ENCODE results near the gene ZNF276. TPM values are rescaled to one million over a fixed set of nuclear protein-coding genes. Genes with fewer than 3 reads are reported as not detected.

ZNF276 gene
- total and polyA plus RNA-seq, 2 of the 8 experiments (the other 6 are each of a cell fraction or from before 2014, with no cell fraction given) = 6.4 to 9.3 TPM

DNA sequence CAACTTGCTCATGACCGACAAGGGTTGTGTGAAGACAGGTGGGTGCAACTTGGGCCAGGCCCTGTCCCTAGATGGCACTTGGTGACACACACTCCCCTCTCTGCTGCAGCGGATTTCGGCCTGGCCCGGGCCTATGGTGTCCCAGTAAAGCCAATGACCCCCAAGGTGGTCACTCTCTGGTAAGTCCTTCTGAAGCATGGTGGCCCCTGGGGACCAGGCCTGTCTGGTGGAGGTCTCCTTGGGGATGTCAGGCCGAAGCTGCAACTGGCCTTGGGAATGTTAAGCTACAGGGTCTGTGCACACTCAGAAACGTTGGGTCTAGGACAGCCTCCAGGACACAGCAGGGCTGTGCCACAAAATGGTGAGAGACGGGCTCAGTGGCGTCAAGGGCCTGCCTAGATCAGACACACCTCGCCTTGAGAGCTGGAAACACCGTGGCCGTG lies 28.0 kb upstream of the ZNF276 start:
- no peak overlapping the region for H4K91ac ChIP-seq (replicated peaks; ENCODE audit: insufficient read length, low read length)
- H3K4me3 ChIP-seq (ENCODE audit: extremely low read depth in 1 of 4, insufficient read depth in 2 of 4, low read depth in 3 of 4, low read length in 4 of 4) = no peak overlapping the region
- H2BK12ac ChIP-seq (ENCODE audit: low read depth, low read length) = no peak overlapping the region
- no peak overlapping the region for H2BK20ac ChIP-seq (ENCODE audit: low read length)
- no peak overlapping the region for H2BK5ac ChIP-seq (ENCODE audit: low read depth, low read length)
- H3K18ac ChIP-seq (ENCODE audit: extremely low read depth, low read length) = no peak overlapping the region
- no peak overlapping the region for H3K27ac ChIP-seq (ENCODE audit: low read depth, low read length)
- H4K8ac ChIP-seq (ENCODE audit: extremely low read depth, insufficient read depth, low read length) = no peak overlapping the region; the same call in 1 of the 2 replicates
- no peak overlapping the region for H3K23ac ChIP-seq (ENCODE audit: insufficient read length)
- no peak overlapping the region for H3K4me2 ChIP-seq (ENCODE audit: insufficient read depth in 1 of 2, low read depth in 2 of 2, low read length in 2 of 2)
- H3K79me1 ChIP-seq (ENCODE audit: low read depth, low read length) = peaks cover 6% of the 10 kb centered on the region
- ChIA-PET POLR2A (ENCODE audit: partially characterized antibody) (interaction anchor here (1.4 to 6.6 kb wide), 2 partner anchors 14 to 18 kb away, joined by 3 to 36 read pairs; no protein-coding TSS in a partner anchor), CTCF (ENCODE audit: partially characterized antibody) (interaction anchor here (0.7 to 1.2 kb wide), 2 partner anchors 17 to 26 kb away, joined by 4 read pairs; no protein-coding TSS in a partner anchor)
- no peaks in the 10 kb centered on the region for H3K9me3 ChIP-seq (ENCODE audit: insufficient read depth in 2 of 2, low read depth in 1 of 2, low read length in 1 of 2)
- H3K36me3 ChIP-seq (ENCODE audit: control insufficient read depth in 2 of 4, insufficient read depth in 4 of 4, low read length in 3 of 4) = peaks cover 3 to 40% (median 18%) of the 10 kb centered on the region in 4 experiments; a peak in 7 of 8 replicates
- no peak overlapping the region for H3K4ac ChIP-seq (replicated peaks; ENCODE audit: insufficient read length, low read depth, low read length)
- H3K23me2 ChIP-seq (ENCODE audit: low read depth, low read length) = no peaks in the 10 kb centered on the region
- no peak overlapping the region for H2AFZ ChIP-seq (ENCODE audit: low read length)
- H3K14ac ChIP-seq (ENCODE audit: insufficient read length) = no peak overlapping the region
- no peak for DNase-seq (ENCODE audit: low read depth in 1 of 2, low spot score in 2 of 2)
- TF ChIP-seq CBX5 (IDR thresholded peaks at IDR 0.05; ENCODE audit: low read depth, low read length) (no peak), SIRT6 (IDR thresholded peaks at IDR 0.05; ENCODE audit: low read length) (no peak), TBP (IDR thresholded peaks at IDR 0.05; ENCODE audit: low read depth, low read length) (no peak), CEBPB (IDR thresholded peaks at IDR 0.05; ENCODE audit: low read depth, low read length) (no peak)
- TF ChIP-seq, protein P1, sequence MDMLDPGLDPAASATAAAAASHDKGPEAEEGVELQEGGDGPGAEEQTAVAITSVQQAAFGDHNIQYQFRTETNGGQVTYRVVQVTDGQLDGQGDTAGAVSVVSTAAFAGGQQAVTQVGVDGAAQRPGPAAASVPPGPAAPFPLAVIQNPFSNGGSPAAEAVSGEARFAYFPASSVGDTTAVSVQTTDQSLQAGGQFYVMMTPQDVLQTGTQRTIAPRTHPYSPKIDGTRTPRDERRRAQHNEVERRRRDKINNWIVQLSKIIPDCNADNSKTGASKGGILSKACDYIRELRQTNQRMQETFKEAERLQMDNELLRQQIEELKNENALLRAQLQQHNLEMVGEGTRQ (IDR thresholded peaks at IDR 0.05; ENCODE audit: low read length) = no peak
- no peak overlapping the region for H4K5ac ChIP-seq (ENCODE audit: insufficient read length, low read depth, low read length)
- FAIRE-seq = no peak
- no peak overlapping the region for H2BK15ac ChIP-seq (ENCODE audit: low read length)
- WGBS, 2 experiments (ENCODE audit: extremely low coverage in 1 of 2, insufficient coverage in 1 of 2, insufficient read length in 1 of 2, insufficient replicate concordance in 2 of 2, low coverage in 1 of 2, low lambda C conversion rate in 2 of 2, missing lambda C conversion rate in 1 of 2) = 95% methylated on average over 11 of the region's 11 CpGs; no CpG with 5 or more reads in 1 of the 2 experiments
- H3K56ac ChIP-seq (replicated peaks; ENCODE audit: insufficient read length, low read depth, low read length) = no peak overlapping the region
- no peak overlapping the region for H2AK5ac ChIP-seq (ENCODE audit: low read depth, low read length)
- H3K4me1 ChIP-seq (replicated peaks in 1 of 4; ENCODE audit: control insufficient read depth in 3 of 4, insufficient read depth in 4 of 4, low read length in 3 of 4) = no peaks in the 10 kb centered on the region
- peaks cover 0 to 2% of the 10 kb centered on the region in 2 experiments; a peak in 1 of 4 replicates for H3K79me2 ChIP-seq (ENCODE audit: control insufficient read depth in 1 of 2, insufficient read depth in 2 of 2, low read length in 2 of 2)
- H3K27me3 ChIP-seq (replicated peaks in 1 of 4; ENCODE audit: control insufficient read depth in 3 of 4, extremely low read depth in 1 of 4, insufficient read depth in 3 of 4, low read length in 3 of 4) = no peaks in the 10 kb centered on the region
- no peak overlapping the region for H2BK120ac ChIP-seq (replicated peaks; ENCODE audit: low read depth, low read length)
- H4K20me1 ChIP-seq (replicated peaks in 1 of 2; ENCODE audit: control insufficient read depth in 1 of 2, insufficient read depth in 2 of 2, low read length in 2 of 2) = peaks cover 0 to 27% of the 10 kb centered on the region in 2 experiments
- no peak overlapping the region for H3K9ac ChIP-seq (replicated peaks in 1 of 4; ENCODE audit: extremely low read depth in 1 of 4, low read depth in 3 of 4, low read length in 3 of 4)

Data from H1 (cell line).